Choroid plexus epithelial cell (primary cell): ENCODE measurements around the gene SLC25A1.

Experiments used
- DNase-seq: peaks from one replicate; pipeline ENCODE4 v3.0.0-alpha.2; 2010; ENCODE audit warnings: low read depth
- H3K4me3 ChIP-seq: 2 replicates; pipeline ENCODE4 v1.5.1; 2011; ENCODE audit warnings: low read depth, mild to moderate bottlenecking, control low read depth, low read length, moderate library complexity
- TF ChIP-seq, protein P1 (sequence below): conservative IDR thresholded peaks from 2 replicates; pipeline ENCODE4 v1.5.1; 2011; ENCODE audit warnings: low read depth, mild to moderate bottlenecking, control low read depth, inconsistent platforms, low read length, moderate library complexity

The SLC25A1 gene

DNA sequence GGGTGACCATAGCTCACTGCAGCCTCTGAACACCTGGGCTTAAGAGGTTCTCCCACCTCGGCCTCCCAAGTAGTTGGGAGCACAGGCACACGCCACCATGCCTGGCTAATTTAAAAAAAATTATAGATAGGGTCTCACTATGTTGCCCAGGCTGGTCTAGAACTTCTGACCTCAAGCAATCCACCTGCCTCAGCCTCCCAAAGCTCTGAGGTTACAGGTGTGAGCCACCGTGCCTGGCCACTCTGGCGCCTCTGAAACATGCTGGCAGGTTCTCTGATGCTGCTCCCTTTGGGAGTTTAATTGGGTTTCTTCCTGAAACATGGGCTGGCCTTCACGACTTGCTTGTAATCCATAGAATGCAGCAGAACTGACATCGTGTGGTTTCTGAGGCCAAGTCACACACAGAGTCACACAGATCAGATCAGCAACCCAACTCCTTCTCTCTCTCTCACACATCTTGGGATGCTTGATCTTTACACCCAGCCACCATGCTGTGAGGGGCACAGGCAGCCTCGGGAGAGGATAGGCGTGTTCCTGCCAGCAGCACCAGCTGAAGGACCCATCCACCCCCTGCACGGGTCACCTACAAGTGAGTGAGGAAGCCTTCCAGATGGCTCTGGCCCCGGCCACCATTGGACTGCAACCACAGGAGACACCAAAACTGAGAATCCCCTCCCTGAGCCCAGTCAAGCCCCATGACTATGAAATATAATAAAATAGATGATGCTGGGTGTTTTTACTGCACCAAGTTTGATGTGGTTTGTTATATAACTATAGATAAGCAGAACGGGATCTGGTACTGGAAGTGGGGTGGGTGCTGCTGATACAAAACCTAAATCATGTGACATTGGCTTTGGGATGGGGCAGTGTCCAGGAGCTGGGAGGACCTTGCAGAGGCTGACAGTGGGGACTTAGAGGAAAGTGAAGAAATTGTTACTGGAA lies 25.3 kb downstream of the SLC25A1 start:
- no peak for DNase-seq
- H3K4me3 ChIP-seq, result no peak overlapping the region
- TF ChIP-seq, protein P1, sequence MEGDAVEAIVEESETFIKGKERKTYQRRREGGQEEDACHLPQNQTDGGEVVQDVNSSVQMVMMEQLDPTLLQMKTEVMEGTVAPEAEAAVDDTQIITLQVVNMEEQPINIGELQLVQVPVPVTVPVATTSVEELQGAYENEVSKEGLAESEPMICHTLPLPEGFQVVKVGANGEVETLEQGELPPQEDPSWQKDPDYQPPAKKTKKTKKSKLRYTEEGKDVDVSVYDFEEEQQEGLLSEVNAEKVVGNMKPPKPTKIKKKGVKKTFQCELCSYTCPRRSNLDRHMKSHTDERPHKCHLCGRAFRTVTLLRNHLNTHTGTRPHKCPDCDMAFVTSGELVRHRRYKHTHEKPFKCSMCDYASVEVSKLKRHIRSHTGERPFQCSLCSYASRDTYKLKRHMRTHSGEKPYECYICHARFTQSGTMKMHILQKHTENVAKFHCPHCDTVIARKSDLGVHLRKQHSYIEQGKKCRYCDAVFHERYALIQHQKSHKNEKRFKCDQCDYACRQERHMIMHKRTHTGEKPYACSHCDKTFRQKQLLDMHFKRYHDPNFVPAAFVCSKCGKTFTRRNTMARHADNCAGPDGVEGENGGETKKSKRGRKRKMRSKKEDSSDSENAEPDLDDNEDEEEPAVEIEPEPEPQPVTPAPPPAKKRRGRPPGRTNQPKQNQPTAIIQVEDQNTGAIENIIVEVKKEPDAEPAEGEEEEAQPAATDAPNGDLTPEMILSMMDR, result no peak

DNA sequence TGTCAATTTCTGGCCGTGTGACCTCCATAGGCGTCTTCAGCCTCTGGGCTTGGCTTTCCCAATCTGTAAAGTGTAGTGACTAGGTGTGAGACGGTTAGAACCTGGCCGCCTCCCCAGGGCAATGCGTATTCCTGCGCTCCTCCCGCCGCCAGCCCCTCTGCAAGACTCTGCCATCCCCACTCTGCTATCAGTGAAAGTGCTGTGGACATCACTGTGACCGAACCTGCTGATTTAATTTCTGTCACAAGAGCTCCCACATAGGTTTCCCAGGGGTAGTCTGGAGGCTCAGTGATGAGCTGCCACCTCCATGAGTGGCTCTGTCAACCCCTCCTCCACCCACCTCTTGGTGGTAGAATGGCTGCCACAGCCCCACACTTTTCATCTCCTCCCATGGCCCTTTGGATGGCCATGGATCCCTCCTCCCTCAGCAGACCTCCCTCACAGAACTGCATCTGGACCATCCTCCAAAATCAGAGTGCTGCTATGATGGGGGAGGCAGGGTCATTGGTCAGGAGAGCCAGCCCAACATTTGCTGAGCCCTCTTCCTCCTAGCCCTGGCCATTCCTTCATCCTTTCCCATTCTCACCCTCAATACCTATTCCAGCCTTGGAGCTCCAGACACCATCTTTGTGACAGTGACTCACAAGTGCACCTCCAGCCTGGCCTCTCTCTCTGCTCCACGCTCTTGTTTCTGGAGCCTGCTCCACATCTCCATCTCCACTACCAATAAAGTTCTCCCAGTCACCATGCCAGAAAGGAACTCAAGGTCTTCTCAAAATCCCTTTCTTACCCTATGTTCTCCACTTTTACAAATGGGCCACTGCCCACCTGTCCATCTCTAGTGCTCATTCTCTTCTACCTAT lies 27.0 kb downstream of the SLC25A1 start:
- H3K4me3 ChIP-seq, result no peak overlapping the region
- TF ChIP-seq, protein P1, result no peak
- DNase-seq, result no peak

DNA sequence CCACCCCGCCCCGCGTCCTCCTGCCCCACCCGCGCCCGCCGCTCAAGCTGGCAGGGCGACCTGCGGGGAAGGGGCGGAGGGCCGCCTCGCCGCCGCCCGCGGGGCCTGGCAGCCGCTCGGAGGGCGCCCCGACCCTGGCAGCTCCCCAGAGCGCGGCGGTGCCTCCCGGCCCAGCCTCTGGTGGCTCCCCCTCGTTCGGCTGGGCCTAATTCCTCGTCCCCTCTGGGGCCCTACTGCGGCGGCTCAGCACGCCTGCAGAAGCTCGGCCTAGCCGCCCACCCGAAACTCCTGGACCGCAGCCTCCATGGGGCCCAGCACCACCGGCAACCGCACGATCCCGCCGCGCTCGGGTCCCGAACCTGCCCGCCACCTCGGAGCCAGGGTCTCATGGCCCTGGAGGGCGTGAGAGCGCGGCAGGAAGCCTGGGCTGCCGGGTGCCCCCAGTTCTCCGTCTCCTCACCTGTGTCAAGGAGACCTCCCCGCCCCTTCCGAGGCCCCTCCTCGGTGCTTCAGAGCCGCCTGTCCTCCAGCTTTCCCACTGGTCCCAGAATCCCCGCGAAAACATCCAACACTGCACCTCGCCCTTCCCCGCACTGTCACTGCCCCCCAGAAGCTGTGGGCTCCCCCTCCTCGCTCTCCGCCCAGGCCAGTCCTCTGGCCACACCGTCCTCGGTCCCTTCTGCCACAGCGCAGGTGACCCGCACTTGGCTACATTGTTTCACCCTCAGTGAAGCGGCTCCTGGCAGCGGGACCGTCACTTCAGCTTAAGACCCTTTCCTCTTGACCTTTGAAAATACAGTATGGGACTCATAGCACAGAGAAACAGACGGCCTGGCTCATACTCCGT lies 27.8 kb downstream of the SLC25A1 start:
- TF ChIP-seq, protein P1, result no peak
- DNase-seq, result no peak
- H3K4me3 ChIP-seq, result no peak overlapping the region

DNA sequence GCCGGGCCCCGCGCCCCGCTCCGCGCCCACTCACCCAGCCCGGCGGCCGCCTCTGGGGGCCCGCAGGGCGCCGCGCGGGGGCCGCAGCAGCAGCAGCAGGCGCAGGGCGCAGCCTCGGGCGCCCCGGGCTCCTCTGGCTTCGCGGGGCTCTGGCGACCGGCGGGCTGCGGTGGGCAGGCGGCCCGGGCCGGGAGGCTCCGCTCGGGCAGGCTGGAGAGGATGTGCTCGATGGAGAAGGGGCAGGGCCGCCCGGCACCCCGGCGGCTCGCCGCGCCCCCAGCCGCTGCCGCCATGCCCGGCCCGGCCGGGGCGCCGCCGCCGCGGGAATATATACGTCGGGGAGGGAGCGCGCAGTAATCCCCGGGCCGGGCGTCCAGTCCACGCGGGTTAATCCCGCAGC lies 28.5 kb downstream of the SLC25A1 start, which contains the start of gene GSC2:
Gene GSC2, minus strand, starts transcription at position 302 of the 400 bp plus-strand sequence. Its CDS starts 9 bp downstream, at position 293.
- DNase-seq, result no peak
- TF ChIP-seq, protein P1, result no peak
- no peak within 1 kb of the TSS for H3K4me3 ChIP-seq

DNA sequence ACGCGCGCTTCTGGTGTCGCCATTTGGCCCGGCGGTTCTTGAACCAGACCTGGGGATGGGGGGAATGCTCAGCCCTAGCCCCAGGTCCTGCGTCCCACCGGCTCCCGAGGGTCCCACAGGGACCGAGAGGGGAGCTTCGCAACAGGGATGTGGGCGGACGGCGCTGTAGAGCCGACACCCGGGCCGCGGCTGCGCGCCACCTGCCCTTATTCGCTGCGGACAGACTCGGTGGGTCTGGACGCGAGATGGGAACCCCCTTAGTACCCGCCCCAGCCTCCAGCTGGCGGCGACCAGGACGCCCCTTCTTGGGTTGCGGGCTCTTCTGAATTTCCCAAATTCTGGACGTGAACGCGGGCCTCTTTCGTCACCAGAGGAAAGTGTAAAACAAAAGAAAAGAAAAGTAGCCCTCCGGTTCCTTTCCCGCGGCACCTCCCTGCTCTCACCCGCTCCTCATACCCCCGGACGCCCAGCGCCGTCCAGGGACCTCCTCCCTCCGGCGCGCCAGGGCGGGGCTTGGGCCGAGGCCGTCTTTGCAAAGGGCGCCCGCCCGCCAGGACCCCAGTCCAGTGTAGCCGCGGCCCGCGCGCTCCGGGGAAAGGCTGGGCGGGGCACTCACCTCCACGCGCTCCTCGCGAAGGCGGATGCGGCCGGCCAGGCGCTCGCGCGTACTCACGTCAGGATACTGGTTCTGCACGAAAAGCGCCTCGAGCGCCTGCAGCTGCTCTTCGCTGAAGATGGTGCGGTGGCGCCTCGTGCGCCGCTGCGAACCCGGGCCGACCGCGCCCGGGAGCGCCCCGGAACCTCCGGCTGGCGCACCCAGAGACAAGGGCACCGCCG lies 29.3 kb downstream of the SLC25A1 start:
- no peak for DNase-seq
- TF ChIP-seq, protein P1, result no peak
- H3K4me3 ChIP-seq, result no peak overlapping the region
